ENCODE data around the gene CLK2. TPM values are rescaled to one million over a fixed set of nuclear protein-coding genes. Genes with fewer than 3 reads are reported as not detected.
"Not testable (repeated sequence)": the region's sequence is repeated elsewhere in the genome, so short reads cannot be mapped to it uniquely, and the experiment has no call there.

CLK2 gene
- total RNA-seq, 1 experiment from 2014 or later, result 20.8 TPM

DNA sequence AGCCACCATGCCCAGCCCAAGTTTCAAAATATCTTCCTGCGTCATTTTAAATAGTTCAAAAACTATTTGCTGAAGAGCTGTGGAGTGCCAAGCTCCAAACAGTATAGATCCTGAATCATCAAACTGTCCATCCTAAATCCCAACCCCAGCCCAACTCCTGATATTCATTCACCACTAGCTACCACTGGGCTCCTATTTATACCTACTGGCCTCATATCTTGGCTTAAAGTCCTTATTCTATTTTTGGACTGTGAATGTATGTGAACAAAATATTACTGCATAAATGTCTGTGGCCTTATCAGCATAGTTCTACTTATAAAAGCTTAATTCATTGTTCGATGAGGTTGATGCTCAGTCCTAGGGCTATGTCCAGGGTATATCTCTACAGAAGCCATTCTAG lies 5.9 kb downstream of the CLK2 start:
- no peak for DNase-seq (ENCODE audit: low read depth)

DNA sequence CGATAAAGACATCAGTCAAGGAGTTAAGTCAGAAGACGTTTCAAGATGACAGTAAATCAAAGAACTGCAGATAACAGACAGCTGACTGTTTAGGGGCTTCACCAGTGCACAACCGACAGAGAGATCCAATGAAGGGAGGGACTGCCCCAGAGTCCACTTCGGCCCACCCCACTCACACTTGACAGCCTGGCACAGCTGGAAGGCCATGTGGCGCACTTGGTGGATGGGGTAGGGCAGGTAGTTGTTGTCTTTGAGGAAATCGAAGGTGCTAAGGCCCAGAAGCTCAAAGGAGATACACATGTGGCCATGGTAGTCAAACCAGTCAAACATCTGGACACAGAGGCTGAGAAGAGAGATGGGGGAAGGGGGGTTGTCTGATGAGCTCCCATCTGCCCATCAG lies 6.8 kb downstream of the CLK2 start:
- no peak for DNase-seq (ENCODE audit: low read depth)

DNA sequence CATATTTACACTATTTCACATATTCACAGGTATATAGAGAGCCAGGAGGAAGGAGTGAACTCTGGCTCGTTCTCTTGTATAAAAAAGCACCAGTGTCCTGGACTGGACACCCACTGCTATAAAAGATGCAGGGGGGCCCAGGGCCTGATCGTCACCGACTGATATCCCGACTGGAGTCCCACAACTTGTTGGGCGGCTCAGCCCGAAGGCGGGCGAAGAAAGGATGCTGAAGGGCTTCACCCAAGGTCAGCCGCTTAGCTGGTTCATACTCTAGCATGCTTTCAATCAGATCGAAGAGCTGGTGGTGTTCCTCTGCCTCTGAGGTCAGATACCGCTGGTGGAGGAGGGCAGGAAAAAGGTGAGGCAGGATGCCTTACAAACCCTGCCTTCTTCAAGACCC lies 10.2 kb downstream of the CLK2 start:
- no peak for DNase-seq (ENCODE audit: low read depth)

DNA sequence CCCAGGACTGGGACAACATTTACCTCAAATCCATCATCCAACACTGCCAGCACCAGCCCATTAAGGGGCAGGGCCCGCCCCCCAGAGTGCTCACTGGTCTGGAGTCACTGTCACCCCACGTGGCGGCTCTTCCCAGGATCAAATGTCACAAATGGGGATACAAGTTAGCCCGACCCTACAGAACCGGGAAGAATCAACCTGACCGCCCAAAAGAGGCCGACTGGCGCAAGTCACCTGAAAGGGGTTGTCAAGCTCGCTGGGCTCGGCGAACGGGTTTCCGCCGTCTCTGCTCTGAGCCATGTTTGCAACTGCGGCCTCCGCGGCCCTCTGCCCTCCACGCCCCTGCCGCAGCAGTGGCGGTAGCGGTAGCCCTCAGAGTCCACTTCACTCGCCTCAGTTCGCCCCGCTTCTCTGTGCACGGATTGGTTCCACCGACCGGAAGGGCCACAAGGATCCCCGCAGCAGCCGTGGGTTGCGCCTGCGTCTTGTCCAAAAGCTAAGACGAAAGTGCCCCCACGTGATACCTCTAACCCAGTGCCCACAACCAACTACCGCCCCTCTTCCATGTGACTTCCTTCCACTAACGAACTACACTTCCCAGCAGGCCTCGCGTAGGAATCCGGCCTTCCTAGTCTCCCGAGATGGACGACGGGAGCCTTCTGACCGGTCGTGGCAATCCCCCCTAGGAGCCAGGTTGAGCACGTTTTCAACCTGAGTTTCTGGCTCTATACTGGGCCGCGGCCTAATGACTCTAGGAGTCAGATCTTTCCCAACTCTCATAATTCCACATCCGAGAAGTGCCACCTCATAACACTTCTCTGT lies 11.2 kb downstream of the CLK2 start, which contains the start of gene SCAMP3:
SCAMP3 (minus strand) TSS at position 509 of the 822 bp plus-strand sequence; CDS start at position 300, 209 bp downstream.
- DNase-seq (ENCODE audit: low read depth), result peak; percentile 98

DNA sequence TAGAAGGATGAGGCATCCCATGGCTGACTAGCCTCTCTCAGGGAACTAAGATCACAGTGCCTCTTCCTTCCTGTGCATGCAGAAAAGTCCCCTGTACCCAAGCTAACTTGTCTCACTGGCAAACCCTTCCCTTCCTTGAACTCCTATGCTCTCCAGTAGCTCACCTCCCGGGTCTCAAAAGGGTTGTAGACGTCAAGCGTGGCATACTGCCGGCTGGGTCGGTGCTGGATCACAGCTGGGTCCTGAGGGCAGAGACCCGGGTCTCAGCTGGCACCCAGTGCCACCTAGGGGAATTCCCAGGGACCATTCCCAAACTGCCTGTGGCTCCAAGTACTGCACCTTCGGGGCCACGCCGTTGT lies 11.8 kb downstream of the CLK2 start:
- DNase-seq (ENCODE audit: low read depth), result no peak

DNA sequence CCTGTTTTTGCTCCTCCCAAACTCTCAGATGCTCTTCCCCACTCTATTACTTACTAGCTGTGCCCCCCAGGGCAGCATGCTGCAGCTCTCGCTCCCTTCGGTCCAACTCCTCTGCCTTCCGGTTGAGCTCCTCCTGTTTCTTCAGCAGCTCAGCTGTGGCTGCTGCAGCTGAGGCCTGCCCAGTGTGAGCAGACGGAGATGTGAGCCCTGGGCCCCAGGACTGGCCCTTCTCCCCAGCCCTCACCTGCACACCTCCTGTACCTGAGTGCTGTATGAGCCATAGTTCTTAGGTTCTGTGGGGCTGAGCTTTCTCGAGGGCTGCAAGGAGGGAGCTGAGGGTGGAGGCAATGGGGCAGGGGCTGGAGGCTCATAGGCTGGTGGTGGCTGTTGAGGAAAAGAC lies 13.0 kb downstream of the CLK2 start:
- DNase-seq (ENCODE audit: low read depth), result no peak

DNA sequence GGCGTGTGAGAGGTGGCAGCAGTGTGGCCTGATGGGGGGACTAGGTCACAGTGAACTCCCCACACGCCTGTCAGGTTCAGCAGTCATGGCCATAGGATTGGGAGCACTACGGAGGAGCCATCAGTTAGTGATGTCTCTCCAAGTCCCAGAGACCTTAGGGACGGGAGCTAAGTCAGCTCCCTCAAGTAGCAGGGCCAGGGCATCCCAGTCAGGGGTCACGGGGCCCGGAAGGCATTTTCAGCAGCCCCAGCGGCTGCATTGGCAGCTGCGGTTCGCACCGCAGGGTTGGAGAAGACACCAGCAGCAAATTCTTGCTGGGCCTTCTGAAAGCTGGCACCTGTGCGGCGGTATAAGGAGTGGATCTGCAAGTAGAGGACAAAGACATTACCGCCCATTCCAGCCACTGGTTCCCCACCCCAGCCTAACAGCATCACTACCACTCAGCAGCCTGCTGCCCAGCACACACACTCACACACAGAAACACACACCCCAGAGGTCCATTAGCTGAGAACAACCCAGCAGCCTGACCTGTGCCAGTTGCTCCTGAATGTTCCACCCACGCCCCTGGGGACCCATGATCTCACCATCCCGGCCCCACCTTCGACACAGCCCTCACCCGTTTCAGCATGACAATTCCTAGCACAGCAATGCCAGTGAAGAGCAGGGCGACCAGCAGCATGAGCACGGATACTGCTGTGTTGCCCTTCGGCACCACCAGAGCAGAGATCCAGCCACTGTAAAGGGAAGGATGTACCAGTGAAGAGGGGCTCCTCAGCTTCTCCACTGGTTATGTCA lies 17.0 kb downstream of the CLK2 start:
- no peak for DNase-seq (ENCODE audit: low read depth)

DNA sequence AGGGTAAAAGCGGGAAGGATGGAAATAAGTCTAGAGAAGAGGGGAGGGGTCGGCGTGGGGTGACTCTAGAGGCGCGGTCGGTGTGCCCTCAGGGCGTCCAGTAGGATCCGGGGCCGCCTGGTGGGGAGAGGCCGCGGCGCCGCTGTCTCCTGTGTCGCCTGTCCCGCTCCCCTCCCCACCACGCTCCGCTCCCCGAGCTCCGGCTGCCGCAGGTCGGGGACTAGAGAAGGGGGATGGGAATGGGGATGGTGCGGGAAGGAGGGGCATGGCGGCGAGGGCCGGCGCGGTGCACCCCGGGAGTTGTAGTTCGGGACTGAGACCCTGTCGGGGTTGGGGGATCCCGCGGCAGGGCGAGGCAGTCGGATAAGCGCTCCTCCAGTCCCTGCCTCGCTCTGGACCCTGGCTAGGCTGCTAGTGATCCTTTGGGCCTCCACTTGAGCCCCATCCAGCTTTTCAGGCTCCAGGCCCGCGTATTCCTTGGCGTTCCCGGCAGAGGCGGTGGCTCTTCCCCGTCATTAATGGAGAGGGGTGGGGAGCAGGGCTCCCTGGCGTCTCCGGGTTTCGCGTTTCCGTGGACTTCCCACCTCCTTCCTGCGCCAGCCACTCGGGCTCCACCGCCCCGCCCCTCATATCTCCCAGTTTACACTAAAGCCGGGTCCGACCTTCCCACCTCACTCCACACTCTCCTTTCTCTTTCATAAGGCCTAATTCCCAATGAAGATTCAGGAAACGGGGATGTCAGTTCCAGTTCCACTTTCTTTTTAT lies 17.9 kb downstream of the CLK2 start, which contains the start of gene ENTREP3:
ENTREP3 (minus strand) TSS at position 241 of the 765 bp plus-strand sequence. CDS start 606 bp downstream, outside the sequence.
- DNase-seq (ENCODE audit: low read depth), result peak; percentile 79

DNA sequence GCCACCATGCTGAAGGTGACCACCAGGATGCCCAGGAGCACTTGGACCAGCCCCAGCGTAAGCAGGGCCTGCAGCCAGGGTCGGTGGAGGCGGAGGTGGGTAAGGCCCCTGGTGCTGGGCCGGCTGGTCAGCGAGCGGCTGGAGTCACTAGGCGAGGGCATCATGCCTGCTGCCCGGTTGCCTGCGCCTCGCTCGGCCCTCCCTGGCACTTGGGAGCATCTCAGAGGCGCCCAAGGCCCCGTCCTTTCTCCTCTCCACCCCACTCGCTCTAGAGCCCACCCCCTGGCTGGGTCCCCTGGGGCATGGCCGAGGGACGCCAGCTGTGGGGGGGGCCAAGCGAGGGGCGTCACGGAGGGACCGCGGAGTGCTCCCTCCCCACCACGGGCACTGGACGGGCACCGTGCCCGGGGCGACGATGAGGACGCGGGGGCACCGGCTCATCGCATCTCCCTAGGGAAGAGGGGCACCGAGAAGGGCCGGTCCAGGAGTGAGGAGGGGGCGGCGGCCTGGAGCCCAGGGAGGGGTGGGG lies 18.5 kb downstream of the CLK2 start:
- no peak for DNase-seq (ENCODE audit: low read depth)

DNA sequence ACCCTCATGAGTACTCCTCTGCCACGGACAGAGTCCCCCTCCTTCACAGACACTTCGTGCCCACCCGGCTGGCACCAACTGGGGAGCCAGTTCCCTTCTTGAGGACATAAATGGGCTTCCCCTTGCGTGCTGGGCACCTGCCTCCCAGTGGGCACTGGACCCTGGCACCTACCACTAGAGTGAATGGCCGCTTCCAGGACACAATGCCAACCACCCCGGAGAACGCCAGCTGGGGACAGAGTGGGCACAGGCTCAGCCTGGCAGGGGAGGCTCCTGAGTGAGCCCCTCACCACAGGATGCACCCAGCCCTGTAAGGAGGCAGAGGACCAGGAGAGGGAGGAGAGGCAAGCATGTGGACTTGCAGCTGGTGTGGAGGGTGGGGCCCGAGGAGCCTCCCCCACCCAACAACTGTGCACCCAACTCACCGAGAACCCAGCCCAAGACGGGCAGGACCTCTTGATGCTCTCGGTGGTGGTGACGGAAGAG lies 19.0 kb downstream of the CLK2 start:
- no peak for DNase-seq (ENCODE audit: low read depth)

DNA sequence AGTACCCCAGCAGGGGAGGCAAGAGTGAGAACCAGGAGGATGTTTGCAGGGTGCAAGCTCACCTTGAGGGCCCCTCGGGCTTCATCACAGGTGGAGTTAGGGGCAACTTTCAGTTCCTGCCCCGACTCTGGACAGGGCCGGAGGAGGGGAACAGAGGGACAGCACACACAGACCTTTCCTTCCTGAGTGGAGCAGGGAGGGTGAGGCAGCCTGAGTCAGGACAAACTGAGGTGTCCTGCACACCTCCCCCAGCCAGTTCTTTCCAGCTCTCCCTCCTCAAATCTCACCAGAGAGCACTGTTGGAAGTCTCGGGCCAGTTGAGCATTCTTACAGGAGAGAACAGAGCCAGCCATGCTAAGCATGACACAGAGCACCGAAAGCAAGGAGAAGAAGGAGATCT lies 19.5 kb downstream of the CLK2 start:
- no peak for DNase-seq (ENCODE audit: low read depth)

DNA sequence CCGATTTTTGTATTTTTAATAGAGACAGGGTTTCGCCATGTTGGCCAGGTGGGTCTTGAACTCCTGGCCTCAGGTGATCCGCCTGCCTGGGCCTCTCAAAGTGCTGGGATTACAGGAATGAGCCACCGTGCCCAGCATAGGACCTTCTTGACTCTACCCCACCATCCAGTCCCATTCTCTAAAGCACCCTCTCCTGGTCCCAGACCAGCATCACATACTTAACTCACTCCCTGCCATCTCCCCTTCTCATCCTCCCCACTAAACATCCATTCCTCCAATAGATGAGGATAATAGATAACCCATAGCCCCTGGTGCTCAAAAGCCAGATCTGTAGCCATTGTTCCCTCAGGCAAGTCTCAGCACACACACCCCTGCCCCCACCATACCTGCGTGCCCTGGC lies 20.1 kb downstream of the CLK2 start:
- DNase-seq (ENCODE audit: low read depth), result no peak

DNA sequence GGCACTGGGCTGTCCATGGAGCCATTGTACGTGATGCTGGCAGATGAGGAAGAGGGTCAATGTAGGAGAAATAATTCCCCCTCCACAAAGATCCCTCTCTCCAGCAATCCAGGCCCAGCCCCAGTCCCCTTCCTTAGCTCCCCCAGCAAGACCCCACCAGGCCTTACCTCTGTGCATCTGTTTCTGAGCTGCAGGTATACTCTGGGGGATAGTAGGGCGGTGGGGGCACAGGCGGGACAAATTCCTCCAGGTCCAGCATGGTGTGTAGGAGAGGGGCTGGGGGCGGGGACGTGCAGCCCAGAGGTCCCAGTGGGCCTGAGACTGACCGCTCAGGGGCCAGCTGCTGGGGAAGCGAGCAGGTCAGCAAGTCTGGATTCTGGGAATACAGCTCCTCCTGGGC lies 21.7 kb downstream of the CLK2 start:
- no peak for DNase-seq (ENCODE audit: low read depth)

DNA sequence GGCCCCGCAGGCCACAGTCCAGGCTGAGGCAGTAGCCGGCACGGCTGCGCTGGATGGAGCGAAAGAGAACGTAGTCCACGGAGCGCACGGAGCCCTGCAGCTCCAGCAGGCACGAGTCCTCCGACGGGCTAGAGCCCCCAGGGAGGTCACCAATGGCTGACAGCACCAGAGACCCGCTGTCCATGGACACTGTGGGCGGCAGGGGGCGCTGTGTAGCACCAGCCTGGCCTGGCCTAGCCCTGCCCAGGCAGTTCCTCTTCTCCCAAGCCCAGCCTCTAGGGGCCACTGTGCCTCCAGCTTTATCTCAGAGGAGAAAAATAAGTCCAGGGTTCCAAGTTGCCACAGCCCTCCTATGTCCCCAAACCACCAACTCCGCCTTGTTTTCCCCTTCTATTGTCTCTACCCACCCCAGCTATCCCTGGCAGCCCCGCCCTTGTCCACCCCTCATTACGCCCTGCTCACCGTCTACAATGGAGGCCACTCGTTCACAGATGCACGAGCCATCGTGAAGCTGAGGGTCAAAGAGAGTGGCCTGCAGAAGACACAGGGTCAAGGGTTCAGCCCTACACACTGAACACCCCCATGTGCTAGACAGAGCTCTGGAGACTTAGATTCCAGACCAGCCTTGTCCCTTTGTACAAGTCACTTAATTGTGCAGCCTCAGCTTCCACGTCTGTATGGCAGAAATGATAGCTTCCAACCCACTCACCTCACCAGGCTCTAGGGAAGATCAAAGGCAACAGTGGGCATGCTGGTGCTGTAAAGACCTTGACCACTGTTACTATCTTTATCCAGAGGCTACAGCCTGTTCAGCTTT lies 22.5 kb downstream of the CLK2 start:
- peak; percentile 82 for DNase-seq (ENCODE audit: low read depth)

DNA sequence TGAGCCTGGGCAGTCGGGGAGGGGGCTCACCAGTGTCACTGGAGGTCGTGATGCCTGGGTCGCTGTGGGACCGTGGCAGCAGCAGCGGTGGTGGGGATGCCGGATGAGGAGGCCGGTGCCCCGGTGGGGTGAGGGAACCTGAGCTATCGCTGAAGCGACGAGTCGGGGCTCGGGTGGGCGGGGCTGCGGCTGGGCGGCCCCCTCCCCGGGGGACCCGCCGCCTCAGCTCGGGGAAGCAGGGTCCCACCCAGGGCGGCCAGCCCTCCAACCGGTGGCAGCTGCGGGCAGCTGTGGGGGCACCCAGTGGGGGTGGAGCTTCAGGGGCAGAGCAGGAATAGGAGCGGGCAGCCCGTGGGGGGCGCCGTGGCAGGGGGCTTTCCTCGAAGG lies 23.1 kb downstream of the CLK2 start:
- DNase-seq (ENCODE audit: low read depth), result no peak

DNA sequence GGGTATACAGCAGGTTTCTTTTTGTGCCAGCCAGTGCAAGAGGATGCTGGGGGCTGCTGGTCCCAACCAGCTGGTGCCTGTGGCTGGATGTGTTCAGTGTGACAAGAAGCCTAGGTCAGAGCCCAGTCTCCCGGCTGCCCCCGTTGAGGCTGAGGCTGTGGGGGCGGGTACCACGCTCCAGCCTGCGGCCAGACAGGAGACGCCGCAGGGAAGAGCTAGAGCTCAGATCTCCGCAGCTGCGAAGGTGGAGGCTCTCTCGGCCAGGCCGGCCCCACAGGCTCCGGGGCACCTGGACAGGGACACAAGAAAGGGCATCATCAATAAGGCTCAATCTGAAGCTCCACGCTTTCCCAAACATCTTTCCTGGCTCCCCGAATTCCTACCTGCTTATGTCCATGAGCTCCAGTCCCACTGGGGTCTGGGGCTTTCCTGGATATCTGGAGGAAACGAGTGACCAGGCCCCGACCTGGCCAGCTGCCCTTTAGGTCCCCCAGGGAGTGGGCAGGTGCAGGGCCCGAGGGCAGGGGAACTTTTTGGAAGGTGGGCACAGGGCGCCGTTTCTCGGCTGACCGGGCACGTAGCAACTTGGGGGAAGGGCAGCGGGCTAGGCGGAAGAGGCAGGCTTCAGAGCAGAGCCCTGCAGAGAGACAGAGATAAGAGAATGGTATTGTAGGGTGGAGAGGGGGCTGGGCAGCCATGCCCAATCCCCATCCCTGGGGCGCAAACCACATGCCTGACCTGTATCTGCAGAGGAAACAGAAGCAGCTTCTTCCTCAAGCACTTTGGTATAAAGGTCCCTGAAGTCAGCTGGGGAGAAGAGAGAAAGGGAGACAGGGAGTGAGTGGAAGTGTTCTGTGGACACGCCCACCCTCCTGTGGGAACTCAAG lies 25.4 kb downstream of the CLK2 start:
- DNase-seq (ENCODE audit: low read depth), result no peak

DNA sequence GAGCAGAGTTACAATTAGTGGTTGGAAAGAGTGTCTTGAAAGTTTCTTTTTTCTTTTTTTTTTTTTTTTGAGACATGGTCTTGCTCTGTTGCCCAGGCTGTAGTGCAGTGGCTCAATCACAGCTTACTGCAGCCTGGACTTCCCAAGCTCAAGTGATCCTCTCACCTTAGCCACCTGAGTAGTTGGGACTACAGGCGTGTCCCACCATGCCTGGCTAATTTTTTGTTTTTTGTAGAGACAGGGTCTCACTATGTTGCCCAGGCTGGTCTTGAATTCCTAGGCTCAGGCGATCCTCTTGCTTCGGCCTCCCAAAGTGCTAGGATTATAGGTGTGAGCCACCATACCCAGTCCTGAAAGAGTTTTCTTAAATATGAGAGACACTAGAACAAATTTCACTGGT lies 26.5 kb downstream of the CLK2 start:
- not testable (repeated sequence) for DNase-seq (ENCODE audit: low read depth)

DNA sequence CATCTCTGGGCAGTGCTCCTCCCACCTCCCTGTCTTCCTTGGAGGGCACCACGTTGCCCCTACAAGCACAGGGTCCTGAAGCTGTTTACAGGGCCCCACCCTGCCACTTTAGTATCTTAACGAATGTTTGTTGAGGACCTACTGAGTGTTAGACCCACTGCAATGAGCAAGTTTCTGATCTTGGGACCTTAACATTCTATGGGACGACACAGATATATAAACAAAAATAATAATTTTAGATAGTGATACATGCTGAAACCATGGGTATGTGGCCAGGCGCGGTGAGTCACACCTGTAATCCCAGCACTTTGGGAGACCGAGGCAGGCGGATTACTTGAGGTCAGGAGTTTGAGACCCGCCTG lies 28.2 kb downstream of the CLK2 start:
- DNase-seq (ENCODE audit: low read depth), result no peak

DNA sequence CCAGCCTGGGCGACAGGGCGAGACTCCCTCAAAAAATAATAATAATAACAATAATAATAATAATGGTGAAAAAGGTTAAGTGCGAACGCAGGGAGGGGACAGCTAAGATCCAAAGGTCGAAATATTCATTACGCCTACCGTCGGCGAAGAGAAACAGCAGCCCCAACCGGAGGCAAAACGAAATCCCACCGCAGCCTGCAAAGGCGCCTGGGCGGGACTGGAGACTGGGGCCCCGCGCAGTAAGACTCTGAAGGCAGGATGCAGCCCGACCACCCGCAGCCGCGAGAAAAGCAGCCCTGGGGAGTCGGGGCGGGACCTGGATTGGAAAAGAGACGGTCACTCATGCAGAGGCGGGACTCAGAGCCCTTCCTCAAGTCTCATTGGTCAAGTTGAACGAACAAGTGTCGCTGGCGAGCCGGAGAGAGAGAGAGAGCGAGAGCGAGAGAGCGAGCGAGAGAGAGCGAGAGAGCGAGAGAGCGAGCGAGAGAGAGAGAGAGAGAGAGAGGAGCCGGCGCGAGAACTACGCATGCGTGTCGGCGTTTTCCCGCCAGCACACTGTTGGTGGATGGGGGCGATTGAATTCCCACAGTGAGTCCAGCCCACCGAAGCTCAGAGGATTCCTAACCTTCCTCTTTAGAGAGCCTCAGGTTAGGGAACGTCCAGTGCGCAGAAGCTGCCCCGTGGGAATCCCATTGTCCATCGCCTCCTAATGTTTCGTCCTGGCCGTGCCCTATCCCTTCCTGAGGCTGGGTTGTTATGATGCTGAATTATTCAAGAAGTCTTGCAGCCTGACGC lies 28.7 kb downstream of the CLK2 start:
- peak; percentile 99 for DNase-seq (ENCODE audit: low read depth)
